Activated CD8-positive, alpha-beta memory T cell treated with anti-CD3 and anti-CD28 coated beads, Interleukin-2, amount 50 U/mL, for 24 hours (primary cell): ENCODE data around the gene TMEM88.
A peak's percentile ranks its signal among the peaks of the same experiment; 100 is the strongest.

Experiments
- DNase-seq: peaks from one replicate; pipeline ENCODE4 v3.0.0-alpha.2; 2020; ENCODE audit errors: extremely low read depth

TMEM88 gene

GRCh38 chr17:7843536-7844291, 11.2 kb upstream of the TMEM88 start:
- peak; percentile 71 for DNase-seq

- peak; percentile 71 for DNase-seq
Measured at GRCh38 chr17:7844292-7845154, 10.3 kb upstream of the TMEM88 start.

GRCh38 chr17:7845359-7846062, 9.4 kb upstream of the TMEM88 start:
- no peak for DNase-seq

- no peak for DNase-seq
Measured at GRCh38 chr17:7846063-7846735, 8.7 kb upstream of the TMEM88 start.

GRCh38 chr17:7846765-7847661, 7.9 kb upstream of the TMEM88 start:
- DNase-seq = no peak

- no peak for DNase-seq
Measured at GRCh38 chr17:7848131-7848579, 6.7 kb upstream of the TMEM88 start.

GRCh38 chr17:7848739-7849129, 6.1 kb upstream of the TMEM88 start:
- no peak for DNase-seq

GRCh38 chr17:7849130-7849750, 5.6 kb upstream of the TMEM88 start:
- DNase-seq = no peak

GRCh38 chr17:7849751-7850504, 4.9 kb upstream of the TMEM88 start:
- no peak for DNase-seq

- no peak for DNase-seq
Measured at GRCh38 chr17:7850701-7851437, 4.0 kb upstream of the TMEM88 start.

- peak; percentile 80 for DNase-seq
Measured at GRCh38 chr17:7851438-7852261, 3.2 kb upstream of the TMEM88 start.

- no peak for DNase-seq
Measured at GRCh38 chr17:7852262-7852670, 2.6 kb upstream of the TMEM88 start.

GRCh38 chr17:7852919-7853690, 1.8 kb upstream of the TMEM88 start:
- no peak for DNase-seq

GRCh38 chr17:7853691-7854038, 1.2 kb upstream of the TMEM88 start:
- DNase-seq = no peak

GRCh38 chr17:7854078-7854777, 638 bp upstream of the TMEM88 start:
- DNase-seq = no peak

- DNase-seq = no peak
Measured at GRCh38 chr17:7855660-7856010, 769 bp downstream of the TMEM88 start.
